ENCODE results near the gene ZNF532. TPM values are rescaled to one million over a fixed set of nuclear protein-coding genes. Genes with fewer than 3 reads are reported as not detected.

The ZNF532 gene
- polyA plus RNA-seq, 3 donors, result 0.76 to 18.5 (median 1.7) TPM

DNA sequence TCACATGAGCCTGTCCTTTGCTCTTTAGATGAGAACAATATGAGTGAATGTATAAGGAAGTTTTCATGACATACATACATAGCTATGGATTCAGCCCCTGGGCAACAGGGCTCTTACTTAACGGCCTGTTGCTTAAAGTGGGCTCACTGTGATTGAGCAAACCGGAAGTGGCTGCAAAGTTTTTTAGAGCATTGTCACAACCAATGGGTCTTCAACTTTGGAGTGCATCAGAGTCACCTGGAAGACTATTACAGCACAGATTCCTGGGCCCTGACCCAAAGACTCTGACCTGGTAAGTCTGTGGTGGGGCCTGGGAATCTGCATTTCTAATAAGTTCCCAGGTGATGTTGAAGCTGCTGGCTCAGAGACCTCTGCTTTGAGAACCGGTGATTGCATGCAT lies 168.7 kb downstream of the ZNF532 start:
- 79% methylated on average over 3 of the region's 3 CpGs for WGBS (ENCODE audit: insufficient coverage)
- no peak for DNase-seq
- no peaks in the 10 kb centered on the region for H3K4me1 ChIP-seq (ENCODE audit: control insufficient read depth in 1 of 2, insufficient read depth in 2 of 2, low read length in 2 of 2)
- Mint-ChIP-seq H3K36me3 (no peaks in the 10 kb centered on the region), H3K4me1 (no peaks in the 10 kb centered on the region), H3K27me3 (ENCODE audit: low read depth in 3 of 3) (peaks cover 0 to 6% (median 4%) of the 10 kb centered on the region in 3 donors), H3K4me3 (no peak overlapping the region), H3K9me3 (no peaks in the 10 kb centered on the region), H3K27ac (no peak overlapping the region)
- no peak overlapping the region for H2AFZ ChIP-seq (ENCODE audit: insufficient read depth, low read depth, low read length, poor library complexity, severe bottlenecking)
- TF ChIP-seq, protein P1, sequence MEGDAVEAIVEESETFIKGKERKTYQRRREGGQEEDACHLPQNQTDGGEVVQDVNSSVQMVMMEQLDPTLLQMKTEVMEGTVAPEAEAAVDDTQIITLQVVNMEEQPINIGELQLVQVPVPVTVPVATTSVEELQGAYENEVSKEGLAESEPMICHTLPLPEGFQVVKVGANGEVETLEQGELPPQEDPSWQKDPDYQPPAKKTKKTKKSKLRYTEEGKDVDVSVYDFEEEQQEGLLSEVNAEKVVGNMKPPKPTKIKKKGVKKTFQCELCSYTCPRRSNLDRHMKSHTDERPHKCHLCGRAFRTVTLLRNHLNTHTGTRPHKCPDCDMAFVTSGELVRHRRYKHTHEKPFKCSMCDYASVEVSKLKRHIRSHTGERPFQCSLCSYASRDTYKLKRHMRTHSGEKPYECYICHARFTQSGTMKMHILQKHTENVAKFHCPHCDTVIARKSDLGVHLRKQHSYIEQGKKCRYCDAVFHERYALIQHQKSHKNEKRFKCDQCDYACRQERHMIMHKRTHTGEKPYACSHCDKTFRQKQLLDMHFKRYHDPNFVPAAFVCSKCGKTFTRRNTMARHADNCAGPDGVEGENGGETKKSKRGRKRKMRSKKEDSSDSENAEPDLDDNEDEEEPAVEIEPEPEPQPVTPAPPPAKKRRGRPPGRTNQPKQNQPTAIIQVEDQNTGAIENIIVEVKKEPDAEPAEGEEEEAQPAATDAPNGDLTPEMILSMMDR (IDR thresholded peaks at IDR 0.05), result no peak
- no peak overlapping the region for H3K9ac ChIP-seq (ENCODE audit: insufficient read depth, low read length, poor library complexity, severe bottlenecking)
- H3K4me3 ChIP-seq (replicated peaks in 1 of 3; ENCODE audit: low read depth in 2 of 3, low read length in 3 of 3), result no peak overlapping the region
- intact Hi-C loops (cut with micrococcal nuclease), result no loop called here
- H3K27ac ChIP-seq (ENCODE audit: low read depth in 1 of 2, low read length in 2 of 2), result no peak overlapping the region
- no peaks in the 10 kb centered on the region for H4K20me1 ChIP-seq (ENCODE audit: insufficient read depth, low read length)
- no peaks in the 10 kb centered on the region for H3K27me3 ChIP-seq (ENCODE audit: control insufficient read depth in 2 of 2, insufficient read depth in 2 of 2, low read length in 2 of 2)
- H3K36me3 ChIP-seq (replicated peaks in 1 of 2; ENCODE audit: control insufficient read depth in 1 of 2, insufficient read depth in 2 of 2, low read length in 2 of 2), result no peaks in the 10 kb centered on the region
- no peaks in the 10 kb centered on the region for H3K9me3 ChIP-seq (replicated peaks in 1 of 2; ENCODE audit: control insufficient read depth in 1 of 2, insufficient read depth in 1 of 2, low read length in 2 of 2)
- no peak overlapping the region for H3K4me2 ChIP-seq (replicated peaks; ENCODE audit: extremely low read depth, low read length, poor library complexity, severe bottlenecking)
- no peaks in the 10 kb centered on the region for H3K79me2 ChIP-seq (ENCODE audit: insufficient read depth, low read length)

GRCh38 chr18:59033974-59034373 lies 169.3 kb downstream of the ZNF532 start:
- Histone ChIP-seq H2AFZ (ENCODE audit: insufficient read depth, low read depth, low read length, poor library complexity, severe bottlenecking) (no peak overlapping the region), H3K9me3 (replicated peaks in 1 of 2; ENCODE audit: control insufficient read depth in 1 of 2, insufficient read depth in 1 of 2, low read length in 2 of 2) (no peaks in the 10 kb centered on the region), H3K27ac (ENCODE audit: low read depth in 1 of 2, low read length in 2 of 2) (no peak overlapping the region), H3K9ac (ENCODE audit: insufficient read depth, low read length, poor library complexity, severe bottlenecking) (no peak overlapping the region), H3K36me3 (replicated peaks in 1 of 2; ENCODE audit: control insufficient read depth in 1 of 2, insufficient read depth in 2 of 2, low read length in 2 of 2) (no peaks in the 10 kb centered on the region), H3K4me1 (ENCODE audit: control insufficient read depth in 1 of 2, insufficient read depth in 2 of 2, low read length in 2 of 2) (no peaks in the 10 kb centered on the region), H3K79me2 (ENCODE audit: insufficient read depth, low read length) (no peaks in the 10 kb centered on the region), H3K4me2 (replicated peaks; ENCODE audit: extremely low read depth, low read length, poor library complexity, severe bottlenecking) (no peak overlapping the region), H4K20me1 (ENCODE audit: insufficient read depth, low read length) (no peaks in the 10 kb centered on the region), H3K4me3 (replicated peaks in 1 of 3; ENCODE audit: low read depth in 2 of 3, low read length in 3 of 3) (no peak overlapping the region), H3K27me3 (ENCODE audit: control insufficient read depth in 2 of 2, insufficient read depth in 2 of 2, low read length in 2 of 2) (no peaks in the 10 kb centered on the region)
- H3K9me3 Mint-ChIP-seq, result no peaks in the 10 kb centered on the region
- no peak overlapping the region for H3K4me3 Mint-ChIP-seq
- WGBS (ENCODE audit: insufficient coverage), result 100% methylated on average over 4 of the region's 5 CpGs
- DNase-seq, result no peak
- no peaks in the 10 kb centered on the region for H3K4me1 Mint-ChIP-seq
- H3K27ac Mint-ChIP-seq, result no peak overlapping the region
- intact Hi-C loops (cut with micrococcal nuclease), result no loop called here
- TF ChIP-seq, protein P1 (IDR thresholded peaks at IDR 0.05), result no peak
- no peaks in the 10 kb centered on the region for H3K36me3 Mint-ChIP-seq
- H3K27me3 Mint-ChIP-seq (ENCODE audit: low read depth in 3 of 3), result peaks cover 0 to 6% (median 4%) of the 10 kb centered on the region in 3 donors

All from CD14-positive monocyte (primary cell).